ENCODE measurements around the gene S1PR4.
A peak's percentile ranks its signal among the peaks of the same experiment; 100 is the strongest.
"Not testable (repeated sequence)": the region's sequence is repeated elsewhere in the genome, so short reads cannot be mapped to it uniquely, and the experiment has no call there.

The S1PR4 gene

DNA sequence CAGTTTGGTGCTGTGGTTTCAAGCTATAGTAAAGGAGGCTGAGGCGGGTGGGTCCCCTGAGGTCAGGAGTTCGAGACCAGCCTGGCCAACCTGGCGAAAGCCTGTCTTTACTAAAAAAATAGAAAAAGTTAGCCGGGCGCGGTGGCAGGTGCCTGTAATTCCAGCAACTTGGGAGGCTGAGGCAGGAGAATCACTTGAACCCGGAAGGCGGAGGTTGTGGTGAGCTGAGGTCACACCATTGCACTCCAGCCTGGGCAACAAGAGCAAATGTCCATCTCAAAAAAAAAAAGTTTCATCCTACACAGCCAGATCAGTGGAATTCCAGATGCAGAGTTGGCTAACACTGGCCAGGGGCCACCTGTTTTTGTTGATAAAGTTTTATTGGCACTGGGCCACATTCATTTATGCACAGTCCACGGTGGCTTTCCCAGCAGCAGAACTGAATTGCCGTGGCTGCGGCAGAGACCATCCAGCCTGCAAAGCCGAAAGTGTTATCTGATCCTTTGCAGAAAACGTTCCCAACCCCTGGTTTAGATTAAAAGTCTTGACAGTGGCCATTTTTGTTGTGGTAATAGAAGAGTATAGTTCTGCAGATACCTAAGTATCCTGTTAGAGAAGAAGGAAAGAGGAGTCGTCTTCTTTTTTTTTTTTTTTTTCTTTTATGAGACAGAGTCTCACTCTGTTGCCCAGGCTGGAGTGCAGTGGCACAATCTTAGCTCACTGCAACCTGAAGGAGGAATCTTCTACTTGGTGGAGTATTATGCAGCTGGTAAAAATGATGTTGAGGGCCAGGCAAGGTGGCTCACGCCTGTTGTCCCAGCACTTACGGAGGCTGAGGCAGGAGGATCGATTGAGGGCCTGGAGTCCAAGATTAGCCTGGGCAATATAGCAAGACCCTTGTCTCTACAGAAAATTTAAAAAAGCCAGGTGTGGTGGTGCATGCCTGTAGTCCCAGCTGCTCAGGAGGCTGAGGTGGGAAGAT, 15.8 kb downstream of the S1PR4 start:
- DNase-seq (ENCODE audit: low read depth in 2 of 2): no peak

DNA sequence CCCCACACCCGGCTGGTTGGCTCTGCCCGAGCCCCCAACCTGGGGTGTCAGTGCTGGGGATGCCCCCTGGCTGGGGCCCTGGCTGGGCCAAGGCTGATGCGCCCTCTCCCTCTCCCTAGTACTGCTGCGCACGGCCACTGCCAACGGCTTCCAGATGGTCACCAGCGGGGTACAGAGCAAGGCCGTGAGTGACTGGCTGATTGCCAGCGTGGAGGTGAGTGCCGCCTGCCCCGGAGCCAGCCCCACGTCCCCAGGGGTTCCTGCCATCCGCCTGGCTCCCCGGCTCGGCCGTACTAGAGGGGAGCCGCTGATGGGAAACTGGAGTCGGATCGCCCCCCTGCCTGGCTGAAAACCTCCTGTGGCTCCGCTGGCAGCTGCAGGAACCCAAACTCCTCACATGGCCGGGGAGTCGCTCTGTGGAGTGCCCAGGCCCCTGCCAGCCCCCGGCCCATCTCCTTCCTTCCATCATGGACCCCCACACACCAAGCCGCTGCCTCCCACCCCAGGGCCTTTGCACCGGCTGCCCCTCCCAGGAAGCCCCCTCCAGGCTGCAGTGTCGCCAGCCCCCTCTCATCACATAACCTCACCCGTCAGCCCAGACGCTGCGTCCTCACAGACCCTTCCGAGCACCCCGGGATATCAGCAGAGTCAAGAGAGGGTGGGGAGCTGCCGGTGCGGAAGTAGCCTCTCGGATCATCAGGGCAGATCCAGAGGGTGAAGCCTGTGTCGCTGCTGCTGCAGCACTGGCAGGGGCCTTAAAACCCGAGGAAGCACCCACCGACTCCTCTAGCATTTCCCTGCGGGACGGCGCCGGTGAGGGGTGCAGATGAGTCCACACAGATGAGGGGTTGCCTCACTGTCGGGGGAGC, 17.7 kb downstream of the S1PR4 start:
- DNase-seq (ENCODE audit: low read depth in 2 of 2): no peak

DNA sequence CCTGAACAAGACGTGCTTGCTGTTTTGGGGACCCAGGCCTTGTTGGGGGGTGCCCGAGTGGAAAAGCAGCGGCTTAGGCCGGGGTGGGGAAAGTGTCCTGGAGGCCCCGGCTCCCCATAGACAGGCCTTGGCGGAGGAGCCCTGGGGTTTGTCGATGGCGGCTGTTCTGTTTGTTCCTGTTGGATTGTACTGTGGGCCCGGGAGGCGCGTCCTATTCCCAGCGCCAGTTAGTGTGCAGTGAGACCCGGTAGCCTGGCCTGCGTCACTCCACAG, 18.3 kb downstream of the S1PR4 start:
- DNase-seq (ENCODE audit: low read depth in 2 of 2): no peak

DNA sequence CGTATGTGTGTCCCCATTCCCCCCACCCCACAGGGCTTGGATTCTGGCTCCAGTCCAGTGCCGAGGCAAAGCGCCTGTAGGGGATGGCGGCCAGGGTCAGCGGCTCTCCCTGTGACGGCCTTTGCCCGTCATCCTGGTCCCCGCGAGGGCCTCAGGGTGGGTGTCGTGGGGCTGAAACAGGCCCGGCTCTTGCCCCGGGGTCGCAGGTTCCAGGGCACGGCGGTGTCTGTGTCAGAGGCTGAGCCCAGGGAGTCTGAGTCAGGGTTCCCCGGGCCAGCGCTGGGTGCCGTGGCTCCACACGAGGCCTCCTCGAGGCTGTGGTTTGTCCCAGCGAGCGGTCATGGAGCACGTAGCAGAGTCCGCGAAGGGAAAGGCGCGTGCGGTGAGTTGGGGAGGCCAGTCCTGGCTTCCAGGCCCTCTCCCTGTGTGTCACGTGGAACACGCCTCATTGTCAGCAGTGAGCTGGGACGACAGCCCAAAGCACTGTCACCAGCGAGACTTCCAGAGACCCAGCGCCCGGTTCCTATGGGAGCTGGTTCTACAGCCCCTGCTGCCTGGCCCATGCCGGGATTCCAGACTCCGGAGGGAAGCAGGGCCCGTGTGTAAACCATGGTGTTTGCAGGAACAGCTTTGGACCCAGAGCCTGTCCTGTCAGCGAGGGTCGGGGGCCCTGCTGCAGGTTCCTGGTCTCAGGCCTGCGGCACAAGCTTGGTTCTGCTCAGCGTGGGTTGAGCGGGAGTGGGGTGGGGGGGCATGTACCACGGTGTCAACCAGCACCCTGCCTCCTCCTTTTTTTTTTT, 20.5 kb downstream of the S1PR4 start:
- no peak for DNase-seq (ENCODE audit: low read depth in 2 of 2)

DNA sequence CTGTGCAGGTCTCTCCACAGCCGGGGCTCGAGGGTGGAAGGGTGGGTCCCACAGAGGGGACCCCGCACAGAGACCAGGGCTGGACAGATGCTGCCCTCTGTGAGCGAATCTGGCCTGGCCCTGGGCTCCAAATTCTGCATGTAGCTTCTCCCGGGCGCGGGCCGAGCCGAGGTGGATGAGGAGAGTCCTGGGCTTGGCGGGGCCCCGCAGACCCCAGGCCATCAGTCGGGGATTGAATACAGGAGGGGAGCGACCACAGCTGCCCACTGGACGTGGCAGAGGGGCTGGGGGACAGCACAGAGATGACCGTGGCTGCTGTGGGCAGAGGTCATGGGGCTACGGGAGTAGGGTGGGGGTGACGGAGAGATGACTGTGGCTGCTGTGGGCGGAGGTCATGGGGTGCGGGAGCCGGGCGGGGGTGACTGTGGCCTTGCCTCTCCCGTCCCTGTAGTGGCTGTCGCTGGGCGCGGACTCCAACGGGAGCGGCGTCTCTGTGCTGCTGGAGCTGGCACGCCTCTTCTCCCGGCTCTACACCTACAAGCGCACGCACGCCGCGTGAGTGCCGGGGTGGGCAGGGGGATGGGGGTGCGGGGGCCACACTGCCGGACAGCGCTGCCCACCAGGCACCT, 22.6 kb downstream of the S1PR4 start:
- no peak for DNase-seq (ENCODE audit: low read depth in 2 of 2)

DNA sequence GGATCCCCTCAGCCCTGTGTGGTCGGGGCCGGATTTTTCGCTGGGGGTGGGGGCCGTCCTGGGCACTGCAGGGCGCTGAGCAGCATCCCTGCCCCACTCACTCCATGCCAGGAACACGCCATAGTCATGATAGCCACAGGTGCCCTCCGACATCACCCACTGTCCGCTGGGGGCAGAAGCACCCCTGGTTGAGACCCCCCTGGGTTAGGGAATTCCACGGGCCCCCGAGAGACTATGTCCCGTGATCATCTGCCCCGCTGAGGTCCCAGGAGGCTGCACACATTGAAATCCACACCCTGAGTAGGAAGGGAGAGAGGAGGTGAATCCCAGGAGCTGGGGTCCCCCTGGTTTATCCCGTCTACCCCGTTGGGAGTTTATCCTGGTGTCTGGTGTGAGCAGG, 23.3 kb downstream of the S1PR4 start:
- DNase-seq (ENCODE audit: low read depth in 2 of 2): no peak

DNA sequence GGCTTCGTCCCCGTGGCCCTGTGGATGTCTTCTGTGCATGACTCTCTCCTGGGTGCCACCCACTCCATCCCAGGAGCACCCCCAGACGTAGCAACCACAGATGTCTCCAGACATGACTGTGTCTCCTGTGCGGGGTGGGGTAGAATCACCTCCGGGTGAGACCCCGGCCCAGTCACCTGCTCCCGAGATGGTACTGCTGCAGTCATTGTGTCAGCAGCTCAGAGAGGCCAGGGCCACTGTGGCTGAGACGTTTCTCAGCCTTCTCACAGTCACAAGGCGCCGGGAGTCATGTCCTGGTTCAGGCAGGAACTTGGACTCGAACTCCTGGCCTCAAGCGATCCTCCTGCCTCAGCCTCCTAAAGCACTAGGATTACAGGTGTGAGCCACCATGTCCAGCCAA, 23.8 kb downstream of the S1PR4 start:
- DNase-seq (ENCODE audit: low read depth in 2 of 2): no peak

DNA sequence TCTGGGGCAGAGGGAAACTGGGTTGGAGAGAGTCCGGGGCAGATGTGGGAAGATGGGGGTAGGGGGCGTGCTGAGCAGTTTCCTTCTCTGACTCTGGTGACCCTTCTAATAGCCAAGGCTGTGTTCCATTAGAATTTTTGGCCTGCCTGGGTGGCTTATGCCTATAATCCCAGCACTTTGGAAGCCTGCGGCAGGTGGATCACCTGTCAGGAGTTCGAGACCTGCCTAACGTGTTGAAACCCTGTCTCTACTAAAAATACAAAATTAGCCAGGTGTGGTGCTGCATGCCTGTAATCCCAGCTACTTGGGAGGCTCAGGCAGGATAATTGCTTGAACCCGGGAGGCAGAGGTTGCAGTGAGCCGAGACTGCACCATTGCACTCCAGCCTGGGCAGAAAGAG, 24.3 kb downstream of the S1PR4 start:
- not testable (repeated sequence) for DNase-seq (ENCODE audit: low read depth in 2 of 2)

DNA sequence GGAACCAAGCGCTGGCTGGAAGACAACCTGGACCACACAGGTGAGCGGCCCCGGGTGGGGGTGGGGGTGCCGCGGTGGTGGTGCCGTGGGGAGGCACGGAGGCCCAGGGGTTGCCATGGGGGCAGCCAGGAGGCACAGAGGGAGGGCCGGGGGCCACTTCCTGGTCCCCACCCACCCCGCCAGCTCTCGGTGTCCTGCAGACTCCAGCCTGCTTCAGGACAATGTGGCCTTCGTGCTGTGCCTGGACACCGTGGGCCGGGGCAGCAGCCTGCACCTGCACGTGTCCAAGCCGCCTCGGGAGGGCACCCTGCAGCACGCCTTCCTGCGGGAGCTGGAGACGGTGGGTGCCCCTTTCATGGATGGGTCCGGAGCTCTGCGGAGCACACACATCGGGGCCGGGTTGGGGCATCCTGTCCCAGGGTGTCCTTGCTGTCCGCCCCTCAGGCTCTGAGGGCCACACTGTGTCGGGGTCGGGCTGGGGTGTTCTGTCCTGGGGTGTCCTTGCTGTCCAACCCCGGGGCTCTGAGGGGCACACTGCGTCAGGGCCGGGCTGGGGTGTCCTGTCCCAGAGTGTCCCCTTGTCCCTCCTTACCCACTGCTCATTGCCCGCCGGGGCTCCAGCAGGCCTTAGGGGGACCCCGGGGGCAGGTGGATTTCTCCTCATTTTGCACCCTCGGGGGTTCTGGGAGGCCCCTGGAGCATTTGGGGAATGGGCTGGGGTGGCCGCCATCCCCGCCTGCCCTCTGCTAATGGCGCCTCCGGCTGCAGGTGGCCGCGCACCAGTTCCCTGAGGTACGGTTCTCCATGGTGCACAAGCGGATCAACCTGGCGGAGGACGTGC, 25.5 kb downstream of the S1PR4 start:
- DNase-seq (ENCODE audit: low read depth in 2 of 2): no peak

DNA sequence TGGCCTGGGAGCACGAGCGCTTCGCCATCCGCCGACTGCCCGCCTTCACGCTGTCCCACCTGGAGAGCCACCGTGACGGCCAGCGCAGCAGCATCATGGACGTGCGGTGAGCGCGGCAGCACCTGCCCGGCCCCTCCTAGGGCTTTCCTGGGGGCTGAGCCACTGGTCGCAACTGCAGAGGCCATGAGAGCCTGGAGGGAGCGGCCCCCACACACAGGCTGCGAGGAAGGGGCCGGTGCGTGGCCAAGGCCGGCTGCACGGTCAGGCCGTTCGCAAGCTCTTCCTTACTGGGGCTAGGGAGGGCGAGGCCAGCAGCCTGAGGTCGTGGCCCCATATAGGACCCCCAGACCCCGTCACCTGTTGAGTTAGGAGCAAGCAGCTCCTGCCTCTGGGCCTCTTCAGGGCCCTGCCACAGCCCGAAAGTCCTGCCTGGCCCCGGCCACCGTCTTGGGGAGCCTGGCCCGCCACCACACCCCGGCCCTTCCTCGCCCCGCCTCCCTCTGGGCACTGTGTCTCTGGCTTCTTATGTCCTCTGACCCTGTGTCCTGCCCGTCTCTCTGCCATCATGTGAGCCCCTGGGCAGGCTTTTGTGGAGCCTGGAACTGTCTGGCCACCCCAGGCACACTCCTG, 26.2 kb downstream of the S1PR4 start:
- DNase-seq (ENCODE audit: low read depth in 2 of 2): no peak

DNA sequence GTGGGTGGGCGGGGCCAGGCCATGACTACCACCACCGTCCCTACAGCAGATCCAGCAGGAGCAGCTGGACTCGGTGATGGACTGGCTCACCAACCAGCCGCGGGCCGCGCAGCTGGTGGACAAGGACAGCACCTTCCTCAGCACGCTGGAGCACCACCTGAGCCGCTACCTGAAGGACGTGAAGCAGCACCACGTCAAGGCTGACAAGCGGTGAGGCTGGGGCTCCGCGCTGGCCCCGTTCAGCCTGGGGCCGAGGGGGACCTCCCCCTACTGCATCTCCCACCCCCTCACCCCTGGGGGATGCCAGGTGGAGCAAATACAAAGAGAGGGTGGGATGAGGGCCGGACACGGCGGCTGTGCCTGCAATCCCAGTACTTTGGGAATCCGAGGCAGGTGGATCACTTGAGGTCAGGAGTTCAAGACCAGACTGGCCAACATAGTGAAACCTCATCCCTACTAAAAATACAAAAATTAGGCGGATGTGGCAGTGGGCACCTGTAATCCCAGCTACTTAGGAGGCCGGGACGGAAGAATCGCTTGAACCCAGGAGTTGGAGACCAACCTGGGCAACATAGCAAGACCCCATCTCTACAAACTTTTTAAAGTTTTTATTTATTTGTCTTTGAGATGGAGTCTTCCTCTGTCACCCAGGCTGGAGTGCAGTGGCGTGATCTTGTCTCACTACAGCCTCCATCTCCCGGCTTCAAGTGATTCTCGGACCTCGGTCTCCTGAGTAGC, 27.8 kb downstream of the S1PR4 start:
- no peak for DNase-seq (ENCODE audit: low read depth in 2 of 2)

DNA sequence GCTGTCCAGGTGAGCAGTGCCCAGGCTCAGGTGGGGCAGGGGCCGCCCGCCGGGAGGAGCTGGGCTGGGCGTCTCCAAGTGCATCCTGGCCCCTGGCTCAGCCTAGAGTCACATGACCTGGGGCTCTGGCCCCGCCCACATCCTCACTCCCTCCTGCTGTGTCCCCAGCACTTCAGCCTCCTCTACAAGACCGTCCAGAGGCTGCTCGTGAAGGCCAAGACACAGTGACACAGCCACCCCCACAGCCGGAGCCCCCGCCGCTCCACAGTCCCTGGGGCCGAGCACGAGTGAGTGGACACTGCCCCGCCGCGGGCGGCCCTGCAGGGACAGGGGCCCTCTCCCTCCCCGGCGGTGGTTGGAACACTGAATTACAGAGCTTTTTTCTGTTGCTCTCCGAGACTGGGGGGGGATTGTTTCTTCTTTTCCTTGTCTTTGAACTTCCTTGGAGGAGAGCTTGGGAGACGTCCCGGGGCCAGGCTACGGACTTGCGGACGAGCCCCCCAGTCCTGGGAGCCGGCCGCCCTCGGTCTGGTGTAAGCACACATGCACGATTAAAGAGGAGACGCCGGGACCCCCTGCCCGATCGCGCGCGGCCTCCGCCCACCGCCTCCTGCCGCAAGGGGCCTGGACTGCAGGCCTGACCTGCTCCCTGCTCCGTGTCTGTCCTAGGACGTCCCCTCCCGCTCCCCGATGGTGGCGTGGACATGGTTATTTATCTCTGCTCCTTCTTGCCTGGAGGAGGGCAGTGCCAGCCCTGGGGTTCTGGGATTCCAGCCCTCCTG, 29.1 kb downstream of the S1PR4 start:
- no peak for DNase-seq (ENCODE audit: low read depth in 2 of 2)

DNA sequence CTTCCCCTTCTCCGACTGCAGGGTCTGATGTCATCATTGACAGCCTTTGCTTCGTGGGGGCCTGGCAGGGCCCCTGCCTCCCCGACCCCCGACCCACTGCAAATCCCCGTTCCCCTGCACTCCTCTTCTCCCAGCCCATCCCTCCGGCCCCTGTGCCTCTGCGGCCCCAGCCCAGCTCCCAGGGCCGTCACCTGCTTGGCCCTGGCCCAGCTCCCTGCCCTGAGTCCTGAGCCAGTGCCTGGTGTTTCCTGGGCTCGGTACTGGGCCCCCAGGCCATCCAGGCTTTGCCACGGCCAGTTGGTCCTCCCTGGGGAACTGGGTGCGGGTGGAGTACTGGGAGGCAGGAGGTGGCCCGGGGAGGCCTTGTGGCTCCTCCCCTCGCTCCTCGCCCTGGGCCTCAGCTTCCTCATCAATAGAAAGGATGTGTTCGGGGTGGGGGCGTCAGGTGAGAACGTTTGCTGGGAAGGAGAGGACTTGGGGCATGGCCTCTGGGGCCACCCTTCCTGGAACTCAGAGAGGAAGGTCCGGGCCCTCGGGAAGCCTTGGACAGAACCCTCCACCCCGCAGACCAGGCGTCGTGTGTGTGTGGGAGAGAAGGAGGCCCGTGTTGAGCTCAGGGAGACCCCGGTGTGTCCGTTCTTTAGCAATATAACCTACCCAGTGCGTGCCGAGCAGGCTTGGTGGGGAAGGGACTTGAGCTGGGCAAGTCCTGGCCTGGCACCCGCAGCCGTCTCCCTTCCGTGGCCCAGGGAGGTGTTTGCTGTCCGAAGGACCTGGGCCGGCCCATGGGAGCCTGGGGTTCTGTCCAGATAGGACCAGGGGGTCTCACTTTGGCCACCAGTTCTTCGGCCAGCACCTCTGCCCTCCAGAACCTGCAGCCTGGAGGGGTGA, 30.0 kb downstream of the S1PR4 start:
- DNase-seq (ENCODE audit: low read depth in 2 of 2): no peak

DNA sequence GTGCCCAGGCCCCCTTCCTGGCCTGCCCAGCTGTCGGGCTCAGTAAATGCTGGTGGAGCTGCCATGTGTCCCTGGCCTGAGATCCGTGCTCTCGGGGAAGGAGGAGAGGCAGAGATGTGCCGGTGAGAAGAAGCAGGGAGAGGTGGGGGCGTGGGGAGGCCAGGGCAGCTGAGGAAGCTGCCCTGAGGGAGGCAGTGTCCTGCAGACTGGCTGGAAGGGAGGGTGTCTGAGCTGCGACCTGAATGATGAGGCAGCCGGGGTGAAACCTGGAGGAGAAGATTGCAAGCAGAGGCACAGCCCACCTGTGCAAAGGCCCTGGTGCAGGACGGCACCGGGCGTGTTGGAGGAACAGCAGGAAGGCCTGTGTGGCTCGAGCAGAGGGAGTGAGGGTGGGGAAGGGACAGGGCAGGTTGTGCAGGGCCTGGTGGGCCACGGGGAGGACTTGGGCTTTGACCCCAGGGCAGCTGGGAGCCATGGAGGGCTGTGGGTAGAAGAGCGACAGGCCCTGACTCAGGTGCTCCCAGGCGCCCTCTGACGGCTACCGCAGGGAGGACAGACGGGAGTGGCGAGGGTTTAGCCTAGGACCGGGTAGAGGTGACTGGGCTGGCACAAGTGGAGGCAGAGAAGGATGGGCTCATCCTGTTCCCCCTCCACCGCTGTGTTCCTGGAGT, 31.9 kb downstream of the S1PR4 start:
- peak; percentile 42 to 47 for DNase-seq (ENCODE audit: low read depth in 2 of 2)

DNA sequence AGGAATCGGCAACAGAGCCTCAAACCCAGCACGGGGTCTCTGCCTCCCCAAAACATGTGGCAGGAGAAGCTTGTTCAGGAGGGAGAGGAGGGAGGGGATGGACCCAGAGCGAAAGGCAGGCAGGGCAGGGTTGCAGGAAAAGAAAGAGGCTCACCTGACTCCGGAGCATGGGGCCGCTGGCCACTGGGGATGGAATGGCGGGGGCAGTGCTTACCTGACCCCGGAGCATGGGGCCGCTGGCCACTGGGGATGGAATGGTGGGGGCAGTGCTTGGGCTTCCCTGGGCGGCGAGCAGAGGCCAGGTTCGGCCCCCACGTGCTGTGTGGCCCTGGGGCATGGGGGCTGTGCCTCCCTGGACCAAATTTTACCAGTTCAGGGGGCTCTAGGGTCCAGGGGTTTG, 32.6 kb downstream of the S1PR4 start:
- no peak for DNase-seq (ENCODE audit: low read depth in 2 of 2)

DNA sequence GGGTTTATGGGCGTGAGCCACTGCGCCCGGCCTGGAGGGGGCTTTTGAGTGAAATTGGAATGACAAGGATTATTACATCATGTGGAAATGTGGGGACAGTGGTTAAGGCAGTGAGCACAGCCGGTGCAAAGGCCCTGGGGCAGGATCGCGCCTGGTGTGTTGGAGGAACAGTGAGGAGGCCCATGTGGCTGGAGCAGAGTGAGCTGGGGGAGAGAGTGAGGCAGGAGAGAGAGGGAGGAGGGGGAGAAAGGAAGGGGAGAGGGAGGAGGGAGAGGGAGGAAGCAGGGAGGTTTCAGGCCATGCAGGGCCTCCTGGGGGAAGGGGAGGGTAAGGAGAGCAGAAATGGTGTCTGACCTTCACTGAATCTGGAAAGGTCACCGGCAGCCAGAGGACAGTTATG, 34.6 kb downstream of the S1PR4 start:
- no peak for DNase-seq (ENCODE audit: low read depth in 2 of 2)

DNA sequence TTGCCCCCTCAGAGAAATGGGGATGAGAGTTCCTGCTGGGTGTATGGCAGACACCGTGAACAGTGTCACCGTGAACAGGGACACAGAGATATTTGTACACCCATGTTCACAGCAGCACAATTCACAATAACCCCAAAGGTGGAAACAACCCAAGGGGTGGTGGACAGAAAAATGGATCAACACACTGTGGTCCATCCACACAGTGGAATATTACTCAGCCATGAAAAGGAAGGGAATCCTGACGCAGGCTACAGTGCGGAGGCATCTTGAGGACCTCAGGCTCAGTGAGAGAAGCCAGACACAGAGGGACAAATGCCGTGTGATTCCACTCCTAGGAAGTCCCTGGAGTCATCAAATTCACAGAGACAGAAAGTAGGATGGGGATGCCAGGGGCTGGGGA, 38.3 kb downstream of the S1PR4 start:
- DNase-seq (ENCODE audit: low read depth in 2 of 2): no peak
